ENCODE measurements around the gene JAKMIP2. TPM values are rescaled to one million over a fixed set of nuclear protein-coding genes. Genes with fewer than 3 reads are reported as not detected.

Gene JAKMIP2
- total and polyA plus RNA-seq, 2 donors (not counting 3 experiments of a cell fraction or from before 2014, with no cell fraction given) = not detected

- no peak for FAIRE-seq
- Histone ChIP-seq H3K27me3 (ENCODE audit: control insufficient read depth in 2 of 2, insufficient read depth in 2 of 2, low read length in 2 of 2) (peaks cover 0 to 1% of the 10 kb centered on the region in 2 experiments), H3K36me3 (ENCODE audit: control insufficient read depth in 2 of 2, extremely low read depth in 1 of 2, insufficient read depth in 2 of 2, low read length in 2 of 2) (no peaks in the 10 kb centered on the region), H3K4me3 (replicated peaks in 1 of 3; ENCODE audit: insufficient read depth in 1 of 3, low read depth in 1 of 3, low read length in 3 of 3) (no peak overlapping the region), H4K20me1 (replicated peaks; ENCODE audit: control insufficient read depth, extremely low read depth, insufficient read depth, low read length) (no peaks in the 10 kb centered on the region), H3K79me2 (ENCODE audit: control insufficient read depth, insufficient read depth, low read length) (no peaks in the 10 kb centered on the region), H3K9me1 (replicated peaks; ENCODE audit: control insufficient read depth, extremely low read depth, insufficient read depth, low read length) (no peaks in the 10 kb centered on the region), H2AFZ (ENCODE audit: low read depth, low read length) (no peak overlapping the region), H3K9ac (replicated peaks; ENCODE audit: extremely low read depth, insufficient read depth, low read length) (no peak overlapping the region), H3K4me2 (ENCODE audit: insufficient read depth, low read length) (no peak overlapping the region), H3K9me3 (replicated peaks; ENCODE audit: control insufficient read depth, insufficient read depth, low read length) (no peaks in the 10 kb centered on the region), H3K27ac (ENCODE audit: insufficient read depth, low read depth, low read length) (no peak overlapping the region), H3K4me1 (ENCODE audit: control insufficient read depth, extremely low read depth, insufficient read depth, low read length) (no peaks in the 10 kb centered on the region)
- POLR2A ChIA-PET = no interaction called here
- CTCF ChIA-PET = no interaction called here
- TF ChIP-seq POLR2AphosphoS5 (IDR thresholded peaks at IDR 0.05; ENCODE audit: insufficient read depth, low read depth, low read length) (no peak), JUN (IDR thresholded peaks at IDR 0.05; ENCODE audit: borderline replicate concordance, insufficient read depth, insufficient read length, low read depth) (no peak), CTCF (IDR thresholded peaks at IDR 0.05; ENCODE audit: extremely low read depth in 1 of 2, insufficient read depth in 1 of 2, low read depth in 1 of 2, low read length in 2 of 2) (no peak), EZH2 (IDR thresholded peaks at IDR 0.05; ENCODE audit: borderline replicate concordance, low read depth, low read length, severe bottlenecking) (no peak), GATA2 (IDR thresholded peaks at IDR 0.05; ENCODE audit: insufficient read depth, insufficient read length, low read depth, low read length) (no peak), FOS (IDR thresholded peaks at IDR 0.05; ENCODE audit: borderline replicate concordance, insufficient read depth, low read length) (no peak), MYC (IDR thresholded peaks at IDR 0.05; ENCODE audit: low read depth, low read length) (no peak), MAX (IDR thresholded peaks at IDR 0.05; ENCODE audit: insufficient read depth, insufficient read length) (no peak), POLR2A (IDR thresholded peaks at IDR 0.05; ENCODE audit: low read depth, low read length) (no peak)
- dilution Hi-C loops (cut with MboI; ENCODE audit: extremely low pct_ligation_motif_present, low sequenced_read_pairs) (no loop called here), intact Hi-C loops (cut with micrococcal nuclease) (no loop called here)
- DNase-seq (ENCODE audit: low read depth, low spot score) = no peak
- BruUV-seq (replicated peaks) = no TSS peak
Observed at GRCh38 chr5:147752033-147752432, 30.5 kb downstream of the JAKMIP2 start.
